ENCODE results near the gene B3GAT1.

B3GAT1 gene

GRCh38 chr11:134331354-134332188, 80.5 kb downstream of the B3GAT1 start, which contains the start of gene GLB1L2:
TSS of gene GLB1L2 (plus strand) at chr11:134331988. CDS start at chr11:134332062, 74 bp downstream.
- peak; percentile 19 for DNase-seq

GRCh38 chr11:134330611-134331353, 81.3 kb downstream of the B3GAT1 start:
- no peak for DNase-seq

All from DMS 273 treated with DMSO at 0.1 percent for 48 hours (cell line).